Fibroblast of skin of abdomen (primary cell): Measurements from ENCODE around the gene DPEP3. TPM values are rescaled to one million over a fixed set of nuclear protein-coding genes. Genes with fewer than 3 reads are reported as not detected.
"Not testable (repeated sequence)": the region's sequence is repeated elsewhere in the genome, so short reads cannot be mapped to it uniquely, and the experiment has no call there.

Experiments used
- DNase-seq: peaks from one replicate; pipeline ENCODE4 v3.0.0-alpha.2; 2013
- polyA plus RNA-seq, 2 experiments: library from polyadenylated mRNA; unstranded; fragments of 120-200 nt; gene quantifications; one replicate each; pipeline ENCODE4 v1.2.1, GENCODE V29; 2013; ENCODE audit not compliant: insufficient read length in 2 of 2

The DPEP3 gene
- polyA plus RNA-seq (2013, experiment 1 of 2; ENCODE audit: insufficient read length), result not detected
- polyA plus RNA-seq (2013, experiment 2 of 2; ENCODE audit: insufficient read length), result not detected

GRCh38 chr16:67979955-67980678 lies at the start of gene DPEP3:
Gene DPEP3 (minus strand): TSS chr16:67980499. CDS start chr16:67980380, 119 bp downstream.
- DNase-seq, result no peak

GRCh38 chr16:68028996-68029395 lies 48.7 kb upstream of the DPEP3 start:
- DNase-seq, result no peak

- peak; percentile 91 for DNase-seq
These were observed 42.6 kb upstream of the DPEP3 start, which contains the start of the genes DDX28 and DUS2 for GRCh38 chr16:68022728-68023537. Gene DDX28 (minus strand): TSS chr16:68023232. CDS start chr16:68023202, 30 bp downstream. Gene DUS2 (plus strand): TSS chr16:68023284. CDS start chr16:68038024, 14,740 bp downstream.

- no peak for DNase-seq
These were observed 42.0 kb upstream of the DPEP3 start for GRCh38 chr16:68022278-68022727.

- DNase-seq, result no peak
These were observed 41.2 kb upstream of the DPEP3 start for GRCh38 chr16:68021490-68021889.

GRCh38 chr16:68019167-68019680 lies 38.9 kb upstream of the DPEP3 start:
- DNase-seq, result no peak

- DNase-seq, result no peak
These were observed 35.4 kb upstream of the DPEP3 start, which contains the start of gene DPEP2NB for GRCh38 chr16:68015681-68016080. Gene DPEP2NB (minus strand): TSS chr16:68015911. CDS start chr16:68015770, 141 bp downstream.

GRCh38 chr16:68013440-68013839 lies 33.1 kb upstream of the DPEP3 start:
- DNase-seq, result no peak

- DNase-seq, result not testable (repeated sequence)
These were observed 29.6 kb upstream of the DPEP3 start for GRCh38 chr16:68009872-68010271.

- no peak for DNase-seq
These were observed 28.9 kb upstream of the DPEP3 start for GRCh38 chr16:68009157-68009735.

GRCh38 chr16:68005786-68006286 lies 25.5 kb upstream of the DPEP3 start:
- no peak for DNase-seq

GRCh38 chr16:68005211-68005610 lies 24.9 kb upstream of the DPEP3 start:
- DNase-seq, result no peak

- no peak for DNase-seq
These were observed 22.7 kb upstream of the DPEP3 start for GRCh38 chr16:68003031-68003430.

GRCh38 chr16:68000450-68000849 lies 20.2 kb upstream of the DPEP3 start:
- no peak for DNase-seq

- DNase-seq, result no peak
These were observed 19.7 kb upstream of the DPEP3 start for GRCh38 chr16:67999985-68000384.

- not testable (repeated sequence) for DNase-seq
These were observed 18.7 kb upstream of the DPEP3 start, which contains the start of gene DPEP2 for GRCh38 chr16:67998779-67999688. Gene DPEP2 (minus strand): TSS chr16:67999484. CDS start chr16:67993212, 6,272 bp downstream.

GRCh38 chr16:67998231-67998778 lies 18.0 kb upstream of the DPEP3 start:
- DNase-seq, result not testable (repeated sequence)

GRCh38 chr16:67996666-67997065 lies 16.4 kb upstream of the DPEP3 start:
- no peak for DNase-seq

- no peak for DNase-seq
These were observed 15.1 kb upstream of the DPEP3 start for GRCh38 chr16:67995423-67995822.

- not testable (repeated sequence) for DNase-seq
These were observed 13.7 kb upstream of the DPEP3 start for GRCh38 chr16:67994040-67994408.
